H9 (cell line): ENCODE data around the gene GCAT. TPM values are rescaled to one million over a fixed set of nuclear protein-coding genes. Genes with fewer than 3 reads are reported as not detected.

Source experiments
- DNase-seq: peaks from one replicate; pipeline ENCODE4 v3.0.0-alpha.2; 2017
- H2AFZ ChIP-seq: one replicate; pipeline ENCODE4 v1.6.1; 2013; ENCODE audit warnings: mild to moderate bottlenecking, low read length, control low read depth, moderate library complexity
- H2AK5ac ChIP-seq: 2 replicates; pipeline ENCODE4 v1.6.1; 2013; ENCODE audit warnings: low read length, control low read depth, mixed read lengths; ENCODE audit not compliant: insufficient read length
- H2BK120ac ChIP-seq: one replicate; pipeline ENCODE4 v1.6.1; 2013; ENCODE audit warnings: low read depth, mild to moderate bottlenecking, low read length, control low read depth, inconsistent platforms; ENCODE audit not compliant: poor library complexity, severe bottlenecking
- H2BK12ac ChIP-seq: 2 replicates; pipeline ENCODE4 v1.6.1; 2013; ENCODE audit warnings: low read length, control low read depth, mixed read lengths, low read depth; ENCODE audit not compliant: insufficient read length
- H2BK15ac ChIP-seq: 2 replicates; pipeline ENCODE4 v1.6.1; 2013; ENCODE audit warnings: low read depth, low read length, control low read depth
- H2BK20ac ChIP-seq: one replicate; pipeline ENCODE4 v1.6.1; 2013; ENCODE audit warnings: low read depth, mild to moderate bottlenecking, low read length, control low read depth, inconsistent platforms; ENCODE audit not compliant: poor library complexity, severe bottlenecking
- H2BK5ac ChIP-seq: 2 replicates; pipeline ENCODE4 v1.6.1; 2013; ENCODE audit warnings: low read length, control low read depth, mixed read lengths; ENCODE audit not compliant: insufficient read length
- H3K14ac ChIP-seq: 2 replicates; pipeline ENCODE4 v1.6.1; 2013; ENCODE audit warnings: low read length, control low read depth; ENCODE audit not compliant: insufficient read depth
- H3K18ac ChIP-seq: 2 replicates; pipeline ENCODE4 v1.6.1; 2013; ENCODE audit warnings: low read depth, mild to moderate bottlenecking, mixed read lengths, low read length, control low read depth; ENCODE audit not compliant: insufficient read length
- H3K23ac ChIP-seq: 2 replicates; pipeline ENCODE4 v1.6.1; 2013; ENCODE audit warnings: low read length, control low read depth, mixed read lengths, low read depth; ENCODE audit not compliant: insufficient read length
- H3K23me2 ChIP-seq: 2 replicates; pipeline ENCODE4 v1.6.1; 2013; ENCODE audit warnings: low read depth, mild to moderate bottlenecking, mixed read lengths, low read length, control low read depth; ENCODE audit not compliant: insufficient read length, poor library complexity, severe bottlenecking
- H3K27ac ChIP-seq: 2 replicates; pipeline ENCODE4 v1.5.1; 2013; ENCODE audit warnings: low read length, control low read depth, mixed read lengths, low read depth; ENCODE audit not compliant: insufficient read length
- H3K27me3 ChIP-seq: 2 replicates; pipeline ENCODE4 v1.6.1; 2013; ENCODE audit warnings: low read length, control low read depth, inconsistent platforms; ENCODE audit not compliant: insufficient read depth
- H3K4ac ChIP-seq: 2 replicates; pipeline ENCODE4 v1.6.1; 2013; ENCODE audit warnings: low read depth, mild to moderate bottlenecking, control low read depth, inconsistent platforms, low read length, moderate library complexity
- H3K4me1 ChIP-seq: 2 replicates; pipeline ENCODE4 v1.6.1; 2013; ENCODE audit warnings: low read length, control low read depth, inconsistent platforms; ENCODE audit not compliant: insufficient read depth
- H3K4me2 ChIP-seq: 2 replicates; pipeline ENCODE4 v1.6.1; 2013; ENCODE audit warnings: low read length, control low read depth, mixed read lengths; ENCODE audit not compliant: insufficient read length, insufficient read depth
- H3K56ac ChIP-seq: 2 replicates; pipeline ENCODE4 v1.6.1; 2013; ENCODE audit warnings: low read depth, mild to moderate bottlenecking, mixed read lengths, low read length, control low read depth; ENCODE audit not compliant: insufficient read length
- H3K79me1 ChIP-seq: 2 replicates; pipeline ENCODE4 v1.6.1; 2013; ENCODE audit warnings: low read depth, mild to moderate bottlenecking, moderate library complexity, low read length, control low read depth, inconsistent platforms; ENCODE audit not compliant: insufficient read depth, poor library complexity, severe bottlenecking
- H3K79me2 ChIP-seq: 2 replicates; pipeline ENCODE4 v1.6.1; 2013; ENCODE audit warnings: low read length, control low read depth, inconsistent platforms; ENCODE audit not compliant: insufficient read depth
- H3K9ac ChIP-seq: 2 replicates; pipeline ENCODE4 v1.6.1; 2013; ENCODE audit warnings: low read length, control low read depth, mixed read lengths; ENCODE audit not compliant: insufficient read length; ENCODE audit errors: extremely low read depth
- H3K9me3 ChIP-seq: one replicate; pipeline ENCODE4 v1.6.1; 2013; ENCODE audit warnings: low read depth, low read length, inconsistent platforms; ENCODE audit not compliant: control insufficient read depth
- H3T11ph ChIP-seq: one replicate; pipeline ENCODE4 v1.6.1; 2013; ENCODE audit warnings: mild to moderate bottlenecking, low read length, control low read depth, inconsistent platforms
- H4K20me1 ChIP-seq: one replicate; pipeline ENCODE4 v1.6.1; 2013; ENCODE audit not compliant: control insufficient read depth, insufficient read length, insufficient read depth
- H4K5ac ChIP-seq: 2 replicates; pipeline ENCODE4 v1.6.1; 2013; ENCODE audit warnings: low read depth, mild to moderate bottlenecking, mixed read lengths, low read length, control low read depth; ENCODE audit not compliant: insufficient read length
- H4K8ac ChIP-seq: replicated peaks from 2 replicates; pipeline ENCODE4 v1.6.1; 2013; ENCODE audit warnings: low read length, control low read depth, mixed read lengths, low read depth; ENCODE audit not compliant: insufficient read length
- H4K91ac ChIP-seq: 2 replicates; pipeline ENCODE4 v1.6.1; 2013; ENCODE audit warnings: low read depth, mild to moderate bottlenecking, moderate library complexity, mixed read lengths, low read length, control low read depth; ENCODE audit not compliant: insufficient read length
- H3K27ac Mint-ChIP-seq, 3 experiments: 2 replicates in 2 of 3; 3 replicates in 1 of 3; pipeline ENCODE4 v1.8.0; 2020 to 2021; ENCODE audit warnings: mixed read lengths in 3 of 3, mild to moderate bottlenecking in 1 of 3, moderate library complexity in 1 of 3
- H3K27me3 Mint-ChIP-seq: 2 replicates; pipeline ENCODE4 v1.8.0; 2021; ENCODE audit warnings: low read depth, mild to moderate bottlenecking, moderate library complexity, mixed read lengths
- H3K36me3 Mint-ChIP-seq, 3 experiments: 2 replicates in 2 of 3; 3 replicates in 1 of 3; pipeline ENCODE4 v1.8.0; 2020 to 2021; ENCODE audit warnings: low read depth in 3 of 3, mixed read lengths in 3 of 3; ENCODE audit not compliant: insufficient read depth in 1 of 3
- H3K4me1 Mint-ChIP-seq, 2 experiments: 2 replicates each; pipeline ENCODE4 v1.8.0; 2020; ENCODE audit warnings: mixed read lengths in 2 of 2
- H3K4me3 Mint-ChIP-seq, 2 experiments: 2 replicates in 1 of 2; 3 replicates in 1 of 2; pipeline ENCODE4 v1.8.0; 2020 to 2021; ENCODE audit warnings: mild to moderate bottlenecking in 2 of 2, mixed read lengths in 2 of 2, moderate library complexity in 1 of 2
- H3K9me3 Mint-ChIP-seq, 2 experiments: 2 replicates in 1 of 2; 3 replicates in 1 of 2; pipeline ENCODE4 v1.8.0; 2020; ENCODE audit warnings: mild to moderate bottlenecking in 2 of 2, mixed read lengths in 2 of 2, moderate library complexity in 1 of 2
- CTCF ChIP-seq: fragments of 200-600 bp; sonication (generic); conservative IDR thresholded peaks from 3 replicates; pipeline ENCODE4 v1.8.0; 2021; ENCODE audit warnings: antibody characterized with exemption, mild to moderate bottlenecking
- WGBS: extraction: QIAGEN DNeasy Blood & Tissue Kit; methylation state at CpG from one replicate; pipeline ENCODE4 v1.1.7; 2013; ENCODE audit warnings: missing lambda C conversion rate, low lambda C conversion rate, mixed read lengths; ENCODE audit not compliant: insufficient read length; ENCODE audit errors: extremely low coverage; 5-methylcytosine and 5-hydroxymethylcytosine counted together
- total RNA-seq: library from RNA; stranded (reverse); gene quantifications from 2 replicates; pipeline ENCODE4 v1.2.1, GENCODE V29; 2021

GCAT gene
- total RNA-seq, 1 experiment from 2014 or later: 26.9 TPM

GRCh38 chr22:37812869-37813678 is 5.3 kb downstream of the GCAT start:
- Histone ChIP-seq H3K9ac (no peak overlapping the region), H4K20me1 (no peaks in the 10 kb centered on the region), H3K4ac (no peak overlapping the region), H2AFZ (no peak overlapping the region), H3K23ac (no peak overlapping the region), H3K18ac (no peak overlapping the region), H2BK120ac (no peak overlapping the region), H3K27ac (no peak overlapping the region), H2BK20ac (no peak overlapping the region), H2BK12ac (no peak overlapping the region), H3K9me3 (no peaks in the 10 kb centered on the region), H2BK5ac (no peak overlapping the region), H4K5ac (no peak overlapping the region), H3K4me1 (no peaks in the 10 kb centered on the region), H3K4me2 (no peak overlapping the region), H2BK15ac (no peak overlapping the region), H3K79me1 (peaks cover 2% of the 10 kb centered on the region), H4K8ac (no peak overlapping the region), H4K91ac (no peak overlapping the region), H3K27me3 (no peaks in the 10 kb centered on the region; the same call in 1 of the 2 replicates), H3T11ph (no peak overlapping the region), H3K56ac (no peak overlapping the region), H3K79me2 (peaks cover 2% of the 10 kb centered on the region; the same call in 1 of the 2 replicates), H3K23me2 (peaks cover 4% of the 10 kb centered on the region), H2AK5ac (no peak overlapping the region), H3K14ac (no peak overlapping the region)
- Mint-ChIP-seq H3K27me3 (peaks cover 13% of the 10 kb centered on the region), H3K36me3 (peaks cover 7 to 21% (median 18%) of the 10 kb centered on the region in 3 experiments; a peak in 6 of 7 replicates), H3K9me3 (no peaks in the 10 kb centered on the region), H3K27ac (no peak overlapping the region), H3K4me1 (peaks cover 8 to 11% of the 10 kb centered on the region in 2 experiments), H3K4me3 (no peak overlapping the region)
- no CpG with 5 or more reads among the region's 27 CpGs for WGBS
- peak; percentile 17 for DNase-seq
- no peak for TF ChIP-seq CTCF
